ENCODE data around the gene PDE6G. TPM values are rescaled to one million over a fixed set of nuclear protein-coding genes. Genes with fewer than 3 reads are reported as not detected.
"Not testable (repeated sequence)": the region's sequence is repeated elsewhere in the genome, so short reads cannot be mapped to it uniquely, and the experiment has no call there.

PDE6G gene
- total and polyA plus RNA-seq, 2 of the 13 experiments (the other 11 are each of a cell fraction or from before 2014, with no cell fraction given): 1.4 to 6.7 TPM

DNA sequence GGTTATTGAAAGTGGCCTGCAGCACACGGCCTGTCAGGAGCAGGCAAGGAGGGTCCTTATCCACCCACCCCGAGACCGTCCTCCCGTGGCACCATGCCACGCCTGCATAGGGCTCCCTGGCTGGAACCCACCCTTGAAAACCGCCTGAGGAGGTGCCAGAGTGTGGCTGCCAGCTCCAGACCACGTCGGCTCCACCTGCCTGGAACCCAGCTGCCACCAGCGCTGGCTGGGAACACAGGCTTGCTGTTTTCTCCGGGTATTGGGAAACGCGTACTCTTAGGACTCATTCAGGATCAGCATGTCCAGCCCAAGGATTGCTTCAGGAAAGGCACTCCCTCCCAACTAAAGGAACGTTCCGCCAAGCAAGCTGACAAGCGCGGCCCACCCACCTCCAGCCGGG, 20.6 kb upstream of the PDE6G start:
- Histone ChIP-seq H3K27me3 (ENCODE audit: control insufficient read depth in 1 of 2, insufficient read depth in 2 of 2, low read length in 2 of 2) (no peaks in the 10 kb centered on the region), H3K4me2 (ENCODE audit: low read depth, low read length) (no peak overlapping the region), H3K36me3 (replicated peaks in 1 of 2; ENCODE audit: control insufficient read depth in 1 of 2, insufficient read depth in 2 of 2, low read length in 2 of 2) (peaks cover 19 to 25% of the 10 kb centered on the region in 2 experiments; a peak in 4 of 5 replicates), H2AFZ (ENCODE audit: low read length) (no peak overlapping the region), H3K4me3 (replicated peaks in 1 of 3; ENCODE audit: insufficient read depth in 1 of 3, low read depth in 2 of 3, low read length in 3 of 3) (no peak overlapping the region), H3K4me1 (ENCODE audit: insufficient read depth, low read length) (peaks cover 24% of the 10 kb centered on the region), H3K9me3 (ENCODE audit: low read length) (no peaks in the 10 kb centered on the region), H3K27ac (ENCODE audit: extremely low read length, insufficient read depth, low read length) (no peak overlapping the region), H3K79me2 (ENCODE audit: insufficient read depth, low read length) (no peaks in the 10 kb centered on the region), H3K9ac (ENCODE audit: insufficient read depth, low read depth, low read length) (no peak overlapping the region), H4K20me1 (ENCODE audit: insufficient read depth, low read length) (no peaks in the 10 kb centered on the region)
- intact Hi-C loops (cut with micrococcal nuclease; ENCODE audit: unreplicated experiment) (no loop called here), in situ Hi-C loops (cut with HindIII; ENCODE audit: extremely low pct_ligation_motif_present, low pct_unique_long_range_greater_than_20kb) (no loop called here)
- no peak for DNase-seq (ENCODE audit: low spot score)
- peak; percentile 17 for ATAC-seq
- POLR2A ChIA-PET: interaction anchor here (3.8 kb wide), 1 partner anchor 26 kb away, joined by 13 read pairs; the partner anchor contains the start of gene MRPL12
- no peak for FAIRE-seq
- TF ChIP-seq HNRNPL (IDR thresholded peaks at IDR 0.05; ENCODE audit: low read depth, low read length) (0 out of 2 replicates have a peak, but pooled peaks have one; percentile 10), ZNF383 (CRISPR knock-in tag; IDR thresholded peaks at IDR 0.05; ENCODE audit: borderline replicate concordance) (no peak), AGO2 (optimal IDR thresholded peaks at IDR 0.05; ENCODE audit: low read depth, low read length) (peak; percentile 72), POLR2A (IDR thresholded peaks at IDR 0.05; ENCODE audit: insufficient read depth in 1 of 2, low read depth in 2 of 2, low read length in 2 of 2) (0 out of 4 replicates have a peak, but pooled peaks of 1 of the 2 experiments have one; percentile 26), XRCC5 (optimal IDR thresholded peaks at IDR 0.05; ENCODE audit: low read length) (no peak)
- CTCF ChIA-PET (ENCODE audit: low intra/inter-chr PET ratio, low total read pairs): no interaction called here
- BruUV-seq (replicated peaks): no TSS peak
- WGBS (ENCODE audit: low lambda C conversion rate): 85% methylated on average over 12 of the region's 17 CpGs

DNA sequence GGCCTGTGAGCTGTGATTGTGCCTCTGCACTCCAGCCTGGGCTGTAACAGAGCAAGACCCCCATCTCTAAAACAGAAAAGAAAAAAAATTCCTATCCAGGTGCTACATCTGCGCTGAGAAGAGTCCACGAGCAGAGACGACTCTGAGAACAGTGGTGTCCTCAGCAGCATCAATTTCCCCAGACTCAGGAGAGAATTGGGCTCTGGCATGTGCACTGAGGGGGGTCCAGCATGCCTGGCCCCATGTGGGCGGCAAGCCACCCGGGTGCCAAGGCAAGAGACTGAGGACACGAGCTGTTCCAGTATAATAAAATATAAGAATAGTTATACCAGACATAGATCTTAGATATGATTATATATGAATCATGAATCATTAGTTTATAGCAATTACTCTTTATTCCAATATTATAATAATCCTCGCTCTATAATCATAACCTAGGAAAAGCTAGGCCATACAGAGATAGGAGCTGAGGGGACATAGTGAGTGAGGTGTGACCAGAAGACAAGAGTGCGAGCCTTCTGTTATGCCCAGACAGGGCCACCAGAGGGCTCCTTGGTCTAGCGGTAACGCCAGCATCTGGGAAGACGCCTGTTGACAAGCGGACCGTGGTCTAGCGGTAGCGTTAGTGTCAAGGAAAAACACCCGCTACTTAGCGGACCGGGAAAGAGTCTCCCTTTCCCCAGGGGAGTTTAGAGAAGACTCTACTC, 19.3 kb upstream of the PDE6G start:
- peak; percentile 14; the same call in 1 of the 3 replicates for ATAC-seq
- intact Hi-C loops (cut with micrococcal nuclease; ENCODE audit: unreplicated experiment): not testable (repeated sequence)
- peak; percentile 78 for TF ChIP-seq FOXA3 (CRISPR knock-in tag; IDR thresholded peaks at IDR 0.05)
- TF ChIP-seq RAD21 (CRISPR knock-in tag; IDR thresholded peaks at IDR 0.05): peak; percentile 67
- TF ChIP-seq, protein P1, sequence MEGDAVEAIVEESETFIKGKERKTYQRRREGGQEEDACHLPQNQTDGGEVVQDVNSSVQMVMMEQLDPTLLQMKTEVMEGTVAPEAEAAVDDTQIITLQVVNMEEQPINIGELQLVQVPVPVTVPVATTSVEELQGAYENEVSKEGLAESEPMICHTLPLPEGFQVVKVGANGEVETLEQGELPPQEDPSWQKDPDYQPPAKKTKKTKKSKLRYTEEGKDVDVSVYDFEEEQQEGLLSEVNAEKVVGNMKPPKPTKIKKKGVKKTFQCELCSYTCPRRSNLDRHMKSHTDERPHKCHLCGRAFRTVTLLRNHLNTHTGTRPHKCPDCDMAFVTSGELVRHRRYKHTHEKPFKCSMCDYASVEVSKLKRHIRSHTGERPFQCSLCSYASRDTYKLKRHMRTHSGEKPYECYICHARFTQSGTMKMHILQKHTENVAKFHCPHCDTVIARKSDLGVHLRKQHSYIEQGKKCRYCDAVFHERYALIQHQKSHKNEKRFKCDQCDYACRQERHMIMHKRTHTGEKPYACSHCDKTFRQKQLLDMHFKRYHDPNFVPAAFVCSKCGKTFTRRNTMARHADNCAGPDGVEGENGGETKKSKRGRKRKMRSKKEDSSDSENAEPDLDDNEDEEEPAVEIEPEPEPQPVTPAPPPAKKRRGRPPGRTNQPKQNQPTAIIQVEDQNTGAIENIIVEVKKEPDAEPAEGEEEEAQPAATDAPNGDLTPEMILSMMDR (CRISPR knock-in tag; IDR thresholded peaks at IDR 0.05): peak; percentile 76
- TF ChIP-seq, protein P2, sequence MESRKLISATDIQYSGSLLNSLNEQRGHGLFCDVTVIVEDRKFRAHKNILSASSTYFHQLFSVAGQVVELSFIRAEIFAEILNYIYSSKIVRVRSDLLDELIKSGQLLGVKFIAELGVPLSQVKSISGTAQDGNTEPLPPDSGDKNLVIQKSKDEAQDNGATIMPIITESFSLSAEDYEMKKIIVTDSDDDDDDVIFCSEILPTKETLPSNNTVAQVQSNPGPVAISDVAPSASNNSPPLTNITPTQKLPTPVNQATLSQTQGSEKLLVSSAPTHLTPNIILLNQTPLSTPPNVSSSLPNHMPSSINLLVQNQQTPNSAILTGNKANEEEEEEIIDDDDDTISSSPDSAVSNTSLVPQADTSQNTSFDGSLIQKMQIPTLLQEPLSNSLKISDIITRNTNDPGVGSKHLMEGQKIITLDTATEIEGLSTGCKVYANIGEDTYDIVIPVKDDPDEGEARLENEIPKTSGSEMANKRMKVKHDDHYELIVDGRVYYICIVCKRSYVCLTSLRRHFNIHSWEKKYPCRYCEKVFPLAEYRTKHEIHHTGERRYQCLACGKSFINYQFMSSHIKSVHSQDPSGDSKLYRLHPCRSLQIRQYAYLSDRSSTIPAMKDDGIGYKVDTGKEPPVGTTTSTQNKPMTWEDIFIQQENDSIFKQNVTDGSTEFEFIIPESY (CRISPR knock-in tag; IDR thresholded peaks at IDR 0.05): peak; percentile 94
- peak; percentile 61; the same call in 1 of the 2 replicates for TF ChIP-seq HINFP (CRISPR knock-in tag; IDR thresholded peaks at IDR 0.05; ENCODE audit: low read depth)
- TF ChIP-seq ZNF547 (CRISPR knock-in tag; IDR thresholded peaks at IDR 0.05): 0 out of 2 replicates have a peak, but pooled peaks have one; percentile 44
- peak; percentile 47 for TF ChIP-seq SMC3 (IDR thresholded peaks at IDR 0.05; ENCODE audit: low read length)
- TF ChIP-seq STAG1 (CRISPR knock-in tag; IDR thresholded peaks at IDR 0.05): peak; percentile 72

More for the DNA sequence above, 19.3 kb upstream of the PDE6G start:
- BruUV-seq (replicated peaks); H4K20me1 ChIP-seq (ENCODE audit: insufficient read depth, low read length); in situ Hi-C loops (cut with HindIII; ENCODE audit: extremely low pct_ligation_motif_present, low pct_unique_long_range_greater_than_20kb); H3K79me2 ChIP-seq (ENCODE audit: insufficient read depth, low read length); H3K27me3 ChIP-seq (ENCODE audit: control insufficient read depth in 1 of 2, insufficient read depth in 2 of 2, low read length in 2 of 2); CTCF ChIA-PET (ENCODE audit: low intra/inter-chr PET ratio, low total read pairs); DNase-seq (ENCODE audit: low spot score); H3K4me2 ChIP-seq (ENCODE audit: low read depth, low read length); H3K9ac ChIP-seq (ENCODE audit: insufficient read depth, low read depth, low read length); H3K27ac ChIP-seq (ENCODE audit: extremely low read length, insufficient read depth, low read length); H2AFZ ChIP-seq (ENCODE audit: low read length); H3K4me3 ChIP-seq (replicated peaks in 1 of 3; ENCODE audit: insufficient read depth in 1 of 3, low read depth in 2 of 3, low read length in 3 of 3); H3K9me3 ChIP-seq (ENCODE audit: low read length): not testable (repeated sequence)
- peak; percentile 42 for FAIRE-seq
- WGBS (ENCODE audit: low lambda C conversion rate): 38% methylated on average over 18 of the region's 18 CpGs
- H3K36me3 ChIP-seq (replicated peaks in 1 of 2; ENCODE audit: control insufficient read depth in 1 of 2, insufficient read depth in 2 of 2, low read length in 2 of 2): peaks cover 24 to 32% of the 10 kb centered on the region in 2 experiments; a peak in 4 of 5 replicates
- peaks cover 21% of the 10 kb centered on the region for H3K4me1 ChIP-seq (ENCODE audit: insufficient read depth, low read length)
- POLR2A ChIA-PET: interaction anchor here (1.0 to 3.8 kb wide), 4 partner anchors 9 to 37 kb away, joined by 3 to 13 read pairs (median 6); partner anchors contain the start of genes CCDC137, MRPL12, OXLD1 and SLC25A10
